A673 (cell line): ENCODE measurements around the gene C13orf42. TPM values are rescaled to one million over a fixed set of nuclear protein-coding genes. Genes with fewer than 3 reads are reported as not detected.
"Not testable (repeated sequence)": the region's sequence is repeated elsewhere in the genome, so short reads cannot be mapped to it uniquely, and the experiment has no call there.

Experiments used
- BruUV-seq: library from RNA; stranded (reverse); fragments of 400-500 nt; replicated peaks from 2 replicates; lab custom pipeline; 2021; lab: Mats Ljungman, UMichigan
- CTCF ChIA-PET: fragments of 300-600 bp; sonication (Branson Sonifier 250); formaldehyde crosslinking; loops from one replicate; lab custom pipeline; 2022; ENCODE audit warnings: antibody characterized with exemption; lab: Charles Lee
- POLR2A ChIA-PET: fragments of 300-600 bp; sonication (Branson Sonifier 250); formaldehyde crosslinking; loops from one replicate; lab custom pipeline; 2022; ENCODE audit warnings: antibody characterized with exemption; ENCODE audit not compliant: low non-redundant PET; lab: Charles Lee
- DNase-seq: peaks from one replicate; pipeline ENCODE4 v3.0.0-alpha.2; 2015; ENCODE audit warnings: low spot score
- H3K27ac ChIP-seq: fragments of 200-600 bp; sonication (generic); 2 replicates; pipeline ENCODE4 v1.5.1; 2016; ENCODE audit warnings: mixed run types, low read depth, mild to moderate bottlenecking, mixed read lengths, antibody characterized with exemption, low read length; ENCODE audit not compliant: poor library complexity, severe bottlenecking
- H3K27me3 ChIP-seq: fragments of 200-600 bp; sonication (generic); replicated peaks from 2 replicates; pipeline ENCODE4 v1.6.1; 2017; ENCODE audit warnings: mixed run types, low read depth, mild to moderate bottlenecking, mixed read lengths, antibody characterized with exemption, low read length; ENCODE audit not compliant: insufficient read depth, poor library complexity
- H3K36me3 ChIP-seq: fragments of 200-600 bp; sonication (generic); 2 replicates; pipeline ENCODE4 v1.6.1; 2016; ENCODE audit warnings: mixed run types, mild to moderate bottlenecking, mixed read lengths, antibody characterized with exemption, low read length; ENCODE audit not compliant: insufficient read depth, poor library complexity, severe bottlenecking
- H3K4me1 ChIP-seq: fragments of 200-600 bp; sonication (generic); 2 replicates; pipeline ENCODE4 v1.6.1; 2017; ENCODE audit warnings: mixed run types, mild to moderate bottlenecking, mixed read lengths, antibody characterized with exemption, low read length; ENCODE audit not compliant: insufficient read depth, poor library complexity, severe bottlenecking
- H3K4me3 ChIP-seq: fragments of 200-600 bp; sonication (generic); 2 replicates; pipeline ENCODE4 v1.5.1; 2016; ENCODE audit warnings: low read depth, mixed run types, mild to moderate bottlenecking, mixed read lengths, low read length; ENCODE audit not compliant: poor library complexity, severe bottlenecking
- H3K9me3 ChIP-seq: fragments of 200-600 bp; sonication (generic); 2 replicates; pipeline ENCODE4 v1.6.1; 2016; ENCODE audit warnings: mixed run types, low read depth, mild to moderate bottlenecking, mixed read lengths, antibody characterized with exemption, low read length; ENCODE audit not compliant: poor library complexity, severe bottlenecking
- CTCF ChIP-seq: fragments of 300-800, 200-600 bp; sonication (generic); conservative IDR thresholded peaks from 2 replicates; pipeline ENCODE4 v1.5.1; 2017; ENCODE audit warnings: low read depth, mild to moderate bottlenecking, antibody characterized with exemption, low read length, moderate library complexity, mixed read lengths
- EZH2 ChIP-seq: fragments of 200-600 bp; sonication (generic); IDR thresholded peaks from 2 replicates; pipeline ENCODE4 v1.6.1; 2017; ENCODE audit warnings: borderline replicate concordance, low read depth, mild to moderate bottlenecking, mixed read lengths, antibody characterized with exemption, low read length; ENCODE audit not compliant: poor library complexity, severe bottlenecking
- intact Hi-C: fragments of 100-400 bp; cut with micrococcal nuclease; formaldehyde crosslinking; loops from one replicate; pipeline ENCODE4 v1.10.0; 2022; ENCODE audit not compliant: unreplicated experiment
- total RNA-seq: library from RNA; stranded (reverse); gene quantifications from 2 replicates; pipeline ENCODE4 v1.2.3, GENCODE V29; 2021

The C13orf42 gene
- total RNA-seq, 1 experiment from 2014 or later: not detected

- Histone ChIP-seq H3K27ac (no peak overlapping the region), H3K27me3 (no peaks in the 10 kb centered on the region), H3K36me3 (no peaks in the 10 kb centered on the region), H3K9me3 (no peaks in the 10 kb centered on the region), H3K4me3 (no peak overlapping the region), H3K4me1 (no peaks in the 10 kb centered on the region)
- CTCF ChIA-PET: interaction anchor here (0.6 kb wide), 1 partner anchor 1076 kb away, joined by 3 read pairs; no protein-coding TSS in a partner anchor
- DNase-seq: no peak
- no TSS peak for BruUV-seq
- TF ChIP-seq EZH2 (no peak), CTCF (no peak)
- POLR2A ChIA-PET: no interaction called here
- intact Hi-C loops: no loop called here
Measured at GRCh38 chr13:51083706-51084105, 27.4 kb downstream of the C13orf42 start.

- H3K36me3 ChIP-seq, DNase-seq, H3K27ac ChIP-seq, intact Hi-C loops, H3K9me3 ChIP-seq, H3K27me3 ChIP-seq, BruUV-seq, H3K4me1 ChIP-seq, CTCF ChIA-PET, H3K4me3 ChIP-seq, POLR2A ChIA-PET: not testable (repeated sequence)
Measured at GRCh38 chr13:51080478-51081065, 30.5 kb downstream of the C13orf42 start.

GRCh38 chr13:51071493-51071892, 39.6 kb downstream of the C13orf42 start:
- Histone ChIP-seq H3K27me3 (no peaks in the 10 kb centered on the region), H3K27ac (no peak overlapping the region), H3K36me3 (no peaks in the 10 kb centered on the region), H3K4me1 (no peaks in the 10 kb centered on the region), H3K9me3 (no peaks in the 10 kb centered on the region), H3K4me3 (no peak overlapping the region)
- POLR2A ChIA-PET: no interaction called here
- no TSS peak for BruUV-seq
- no peak for TF ChIP-seq EZH2
- intact Hi-C loops: loop anchor here (5.0 kb wide), 3 partner anchors 104 to 269 kb away; no protein-coding TSS in a partner anchor
- CTCF ChIA-PET: no interaction called here
- DNase-seq: no peak

- H3K27me3 ChIP-seq: no peaks in the 10 kb centered on the region
- no peak overlapping the region for H3K4me3 ChIP-seq
- DNase-seq: peak; percentile 85
- POLR2A ChIA-PET: no interaction called here
- no peaks in the 10 kb centered on the region for H3K36me3 ChIP-seq
- H3K27ac ChIP-seq: no peak overlapping the region
- no peaks in the 10 kb centered on the region for H3K4me1 ChIP-seq
- no peaks in the 10 kb centered on the region for H3K9me3 ChIP-seq
- BruUV-seq: no TSS peak
- CTCF ChIA-PET: interaction anchor here (0.6 kb wide), 1 partner anchor 1580 kb away, joined by 3 read pairs; no protein-coding TSS in a partner anchor
- peak; percentile 91 for TF ChIP-seq CTCF
- TF ChIP-seq EZH2: no peak
- intact Hi-C loops: loop anchor here (1.0 to 5.0 kb wide), 4 partner anchors 103 to 1094 kb away; no protein-coding TSS in a partner anchor
Measured at GRCh38 chr13:51070005-51070649, 40.9 kb downstream of the C13orf42 start.
